GM12801 (cell line): ENCODE results near the gene ARSK.

Experiments used
- TF ChIP-seq, protein P1 (sequence below): IDR thresholded peaks from one replicate; pipeline ENCODE4 v1.5.1; 2011; ENCODE audit warnings: control low read depth; ENCODE audit not compliant: insufficient read length; ENCODE audit errors: extremely low read depth

ARSK gene

DNA sequence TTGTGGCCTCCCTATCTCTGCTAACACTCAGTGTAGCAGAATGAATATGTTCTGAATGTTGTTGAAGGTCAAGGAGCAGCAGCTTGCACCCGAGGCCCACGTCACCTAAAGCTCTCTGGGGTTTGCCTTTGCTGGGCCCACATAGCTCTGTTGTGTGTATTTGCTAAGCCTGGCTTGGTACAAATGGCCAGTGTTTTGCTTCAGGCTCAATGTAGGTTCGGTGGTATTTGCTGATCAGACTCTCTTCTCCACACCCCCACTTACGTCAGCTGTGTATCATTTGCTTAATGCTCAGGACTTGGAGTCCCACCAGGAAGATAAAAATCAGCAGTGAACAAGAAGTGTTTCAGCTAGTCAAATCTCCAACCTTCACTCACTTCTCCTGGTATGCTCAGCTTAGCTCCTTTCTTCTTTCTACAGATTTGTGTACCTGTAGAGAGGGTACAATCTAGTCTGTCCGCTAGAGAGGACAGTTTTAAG lies 86.9 kb downstream of the ARSK start:
- TF ChIP-seq, protein P1, sequence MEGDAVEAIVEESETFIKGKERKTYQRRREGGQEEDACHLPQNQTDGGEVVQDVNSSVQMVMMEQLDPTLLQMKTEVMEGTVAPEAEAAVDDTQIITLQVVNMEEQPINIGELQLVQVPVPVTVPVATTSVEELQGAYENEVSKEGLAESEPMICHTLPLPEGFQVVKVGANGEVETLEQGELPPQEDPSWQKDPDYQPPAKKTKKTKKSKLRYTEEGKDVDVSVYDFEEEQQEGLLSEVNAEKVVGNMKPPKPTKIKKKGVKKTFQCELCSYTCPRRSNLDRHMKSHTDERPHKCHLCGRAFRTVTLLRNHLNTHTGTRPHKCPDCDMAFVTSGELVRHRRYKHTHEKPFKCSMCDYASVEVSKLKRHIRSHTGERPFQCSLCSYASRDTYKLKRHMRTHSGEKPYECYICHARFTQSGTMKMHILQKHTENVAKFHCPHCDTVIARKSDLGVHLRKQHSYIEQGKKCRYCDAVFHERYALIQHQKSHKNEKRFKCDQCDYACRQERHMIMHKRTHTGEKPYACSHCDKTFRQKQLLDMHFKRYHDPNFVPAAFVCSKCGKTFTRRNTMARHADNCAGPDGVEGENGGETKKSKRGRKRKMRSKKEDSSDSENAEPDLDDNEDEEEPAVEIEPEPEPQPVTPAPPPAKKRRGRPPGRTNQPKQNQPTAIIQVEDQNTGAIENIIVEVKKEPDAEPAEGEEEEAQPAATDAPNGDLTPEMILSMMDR: no peak

DNA sequence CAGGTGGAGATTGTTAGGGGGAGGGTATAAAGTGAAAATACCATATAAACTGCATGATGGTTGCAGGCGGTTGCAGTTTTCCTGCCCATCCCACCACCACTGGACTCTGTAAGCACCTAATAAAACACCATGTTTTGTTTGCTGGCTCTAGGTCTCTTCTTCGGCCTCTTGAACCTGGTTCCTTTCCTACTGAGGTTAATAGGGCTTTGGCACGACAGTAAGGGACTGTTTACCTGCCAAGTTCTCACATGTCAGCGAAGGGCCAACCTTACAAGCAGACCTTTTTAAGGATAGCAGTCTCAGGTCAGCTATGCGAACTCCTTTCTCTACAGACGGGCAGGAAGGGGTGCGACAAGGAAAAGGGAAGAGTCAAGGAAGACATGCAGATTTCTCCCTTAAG lies 88.3 kb downstream of the ARSK start:
- TF ChIP-seq, protein P1: no peak

DNA sequence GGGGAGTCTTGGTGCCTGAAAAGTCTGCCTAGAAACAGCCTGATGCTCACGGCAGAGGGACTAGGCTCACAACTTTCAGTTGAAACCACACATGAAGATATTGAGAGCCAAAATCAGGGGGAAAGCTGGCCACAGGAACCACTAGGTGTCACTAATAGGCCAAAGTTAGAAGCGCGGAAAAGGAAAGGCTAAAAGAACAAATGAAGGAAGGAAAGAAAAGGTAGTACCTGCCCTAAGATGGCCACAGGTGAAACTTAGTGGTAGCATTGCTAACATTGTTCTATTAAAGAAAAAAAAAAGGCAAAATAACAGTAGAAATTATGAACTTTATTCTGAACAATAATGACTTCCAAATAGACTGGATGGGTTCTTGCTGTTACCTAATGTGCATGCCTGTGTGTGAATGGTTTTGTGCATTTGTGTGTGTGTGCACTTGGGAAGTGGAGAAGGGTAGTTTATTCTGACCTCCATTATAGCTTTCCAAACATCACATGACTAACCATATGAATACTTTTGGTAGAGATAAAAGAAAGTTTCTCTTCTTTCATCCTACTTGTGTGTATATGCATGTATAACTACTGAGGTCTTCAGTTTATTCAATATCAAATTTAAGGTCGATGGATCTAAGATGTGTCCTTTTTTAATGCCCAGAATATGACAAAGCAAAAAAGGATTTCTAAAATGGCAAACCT lies 89.6 kb downstream of the ARSK start:
- TF ChIP-seq, protein P1: no peak

DNA sequence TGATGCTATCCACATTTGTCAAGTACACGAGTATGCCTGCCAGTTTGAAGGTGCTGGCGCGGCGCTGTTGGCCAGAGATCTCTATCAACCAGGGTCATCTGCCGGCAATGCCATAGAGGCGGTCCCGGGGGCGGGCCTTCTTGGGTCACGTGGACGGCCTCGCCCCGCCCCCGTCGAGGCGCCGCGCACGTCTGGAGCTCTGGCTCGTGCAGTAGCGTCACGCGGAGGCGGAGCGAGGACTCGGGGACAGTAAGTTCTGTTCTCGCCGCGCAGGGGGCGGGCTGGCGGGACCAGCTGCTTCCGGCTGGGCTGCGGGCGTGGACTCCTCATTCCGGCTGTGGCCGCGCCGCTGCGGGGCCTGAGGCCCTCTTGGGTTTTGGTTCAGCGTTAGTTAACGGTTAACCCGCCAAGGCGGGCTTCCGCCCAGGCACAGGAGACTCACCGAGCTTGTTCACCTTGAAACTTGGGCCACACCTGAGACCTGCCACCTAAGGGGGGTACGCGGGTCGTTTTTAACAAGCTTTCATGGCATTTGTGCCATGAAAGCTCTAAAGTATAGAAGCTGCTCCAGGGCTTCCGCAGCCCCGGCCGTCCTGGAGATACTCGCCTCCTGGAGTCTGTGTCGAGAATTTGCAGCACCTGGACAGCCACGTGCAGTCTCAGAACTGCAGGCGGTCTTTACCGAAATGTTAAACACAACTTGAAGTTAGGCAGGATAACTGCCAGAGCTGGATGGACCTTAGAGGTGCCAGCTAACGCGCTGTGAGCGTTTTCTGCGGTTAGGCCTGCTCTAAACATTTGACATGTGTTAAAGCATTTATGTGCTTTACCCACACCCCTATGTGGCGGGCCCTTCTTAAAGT lies 91.9 kb downstream of the ARSK start, which contains the start of gene RFESD:
TSS of gene RFESD (plus strand) at position 209 of the 863 bp plus-strand sequence. CDS start 5,495 bp downstream, outside the sequence.
- TF ChIP-seq, protein P1: no peak

DNA sequence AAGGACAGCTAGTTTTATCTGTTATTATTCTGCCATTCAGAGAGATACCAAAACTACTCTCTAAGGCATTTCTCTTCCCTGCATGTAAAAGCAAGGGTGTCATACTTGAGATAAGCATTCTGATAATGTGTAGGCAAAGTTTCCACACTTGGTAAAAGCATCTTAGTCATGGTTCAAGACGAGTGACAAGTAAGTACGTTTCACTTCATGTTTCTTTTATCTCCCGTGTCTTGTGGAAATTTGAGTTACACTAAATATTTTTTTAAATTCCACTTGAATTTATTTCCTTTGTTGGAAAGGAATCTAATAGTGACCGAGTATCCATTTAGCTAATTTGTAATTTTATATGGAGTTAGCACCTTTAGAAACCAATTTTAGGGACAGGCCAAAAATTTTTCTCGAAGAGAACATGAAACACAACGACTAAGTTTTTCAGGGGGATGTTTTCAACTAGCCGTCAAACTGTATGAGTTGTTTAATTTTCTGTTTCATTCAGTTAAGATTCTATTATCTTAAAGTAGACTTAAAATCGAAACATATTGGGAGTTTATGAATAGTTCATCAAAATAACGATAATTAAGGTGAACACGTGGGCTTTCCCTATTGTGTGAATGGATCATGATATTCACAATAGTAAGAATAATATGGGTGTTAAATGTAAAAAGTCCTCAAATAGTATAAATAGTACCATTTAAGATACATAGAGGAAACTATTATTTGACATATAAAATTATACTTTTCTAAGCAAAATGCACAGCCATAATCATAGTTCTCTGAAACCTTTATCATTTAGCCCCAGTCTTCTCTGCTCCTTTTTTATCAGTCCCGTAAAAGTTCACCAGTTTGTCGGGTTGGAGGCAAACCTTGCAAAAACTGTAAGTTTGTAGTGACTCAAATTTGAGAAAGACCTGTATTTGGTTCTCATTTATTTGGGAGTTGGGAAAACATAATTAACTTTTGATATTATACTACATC lies 93.3 kb downstream of the ARSK start:
- TF ChIP-seq, protein P1: no peak

DNA sequence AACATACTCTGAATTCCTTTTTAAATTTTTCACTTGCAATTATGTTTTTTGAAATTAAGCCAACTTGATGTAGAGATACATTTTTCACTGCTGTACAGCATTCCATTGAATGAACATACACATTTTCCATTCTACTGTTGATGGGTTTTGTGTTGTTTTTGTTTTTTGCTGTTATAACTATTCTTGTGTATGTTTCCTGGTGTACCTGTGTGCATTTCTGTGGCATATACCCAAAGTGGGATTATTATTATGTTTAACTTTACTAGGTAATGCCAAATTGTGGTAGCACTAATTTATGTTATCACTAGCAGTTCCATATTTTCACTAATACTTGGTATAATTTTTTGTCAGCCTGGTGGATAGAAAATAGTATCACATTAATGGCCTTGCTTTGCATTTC lies 94.4 kb downstream of the ARSK start:
- TF ChIP-seq, protein P1: no peak
